ENCODE measurements around the gene KLHDC7B. TPM values are rescaled to one million over a fixed set of nuclear protein-coding genes. Genes with fewer than 3 reads are reported as not detected.

The KLHDC7B gene
- total and polyA plus RNA-seq, 2 of the 13 experiments (the other 11 are each of a cell fraction or from before 2014, with no cell fraction given), result 0.11 TPM; not detected in 1

DNA sequence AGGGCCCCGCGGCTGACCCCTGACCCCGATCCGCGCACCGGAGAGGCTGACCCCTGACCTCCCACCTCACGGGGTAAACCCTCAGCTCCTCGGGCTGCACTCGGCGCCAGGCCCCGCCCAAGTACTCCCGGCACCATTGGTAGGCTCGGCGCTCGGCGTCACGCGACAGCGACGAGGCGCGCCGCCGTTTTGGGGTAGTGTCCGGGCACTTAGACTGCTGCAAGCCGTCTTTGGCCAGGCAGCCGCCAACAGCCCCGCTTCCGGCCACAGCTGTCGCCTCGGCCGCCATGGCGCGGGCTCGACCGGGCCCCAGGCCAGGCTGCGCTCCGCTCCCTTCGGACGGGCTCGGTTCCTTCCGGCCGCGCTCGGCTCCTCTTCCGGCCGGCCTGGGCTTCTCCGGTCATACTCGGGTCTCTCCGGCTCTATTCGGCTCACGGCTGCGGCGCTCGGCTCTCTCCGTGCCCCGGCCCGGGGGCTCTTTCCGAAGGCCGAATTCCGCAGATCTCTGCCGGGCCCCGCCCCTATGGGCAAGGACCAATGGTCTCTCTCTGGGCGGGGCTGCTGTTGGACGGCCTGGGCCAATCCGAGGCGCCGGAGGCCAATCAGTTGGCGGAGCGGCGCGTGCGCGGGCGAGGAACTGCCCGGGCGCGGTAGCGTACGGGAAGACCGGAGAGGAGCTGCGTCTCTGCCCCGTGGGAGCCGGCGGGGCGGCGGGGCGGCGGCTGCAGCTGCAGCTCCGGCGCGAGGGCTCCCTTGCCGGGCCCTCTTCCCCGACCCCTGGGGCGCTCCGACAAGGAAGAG lies 37.0 kb downstream of the KLHDC7B start, which contains the start of gene CHKB (continued):
- peak; percentile 45; the same call in 1 of the 2 replicates for TF ChIP-seq GATAD1 (CRISPR knock-in tag; IDR thresholded peaks at IDR 0.05)
- TF ChIP-seq, protein P1, sequence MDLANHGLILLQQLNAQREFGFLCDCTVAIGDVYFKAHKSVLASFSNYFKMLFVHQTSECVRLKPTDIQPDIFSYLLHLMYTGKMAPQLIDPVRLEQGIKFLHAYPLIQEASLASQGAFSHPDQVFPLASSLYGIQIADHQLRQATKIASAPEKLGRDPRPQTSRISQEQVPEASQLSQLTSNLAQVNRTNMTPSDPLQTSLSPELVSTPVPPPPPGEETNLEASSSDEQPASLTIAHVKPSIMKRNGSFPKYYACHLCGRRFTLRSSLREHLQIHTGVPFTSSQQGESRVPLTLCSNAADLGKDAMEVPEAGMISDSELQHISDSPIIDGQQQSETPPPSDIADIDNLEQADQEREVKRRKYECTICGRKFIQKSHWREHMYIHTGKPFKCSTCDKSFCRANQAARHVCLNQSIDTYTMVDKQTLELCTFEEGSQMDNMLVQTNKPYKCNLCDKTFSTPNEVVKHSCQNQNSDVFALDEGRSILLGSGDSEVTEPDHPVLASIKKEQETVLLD (CRISPR knock-in tag; IDR thresholded peaks at IDR 0.05; ENCODE audit: low read depth), result peak; percentile 92
- TF ChIP-seq ZNF234 (CRISPR knock-in tag; conservative IDR thresholded peaks at IDR 0.05), result 0 out of 2 replicates have a peak, but pooled peaks have one; percentile 66
- peak; percentile 43 for TF ChIP-seq RARA (CRISPR knock-in tag; IDR thresholded peaks at IDR 0.05)
- TF ChIP-seq, protein P2, sequence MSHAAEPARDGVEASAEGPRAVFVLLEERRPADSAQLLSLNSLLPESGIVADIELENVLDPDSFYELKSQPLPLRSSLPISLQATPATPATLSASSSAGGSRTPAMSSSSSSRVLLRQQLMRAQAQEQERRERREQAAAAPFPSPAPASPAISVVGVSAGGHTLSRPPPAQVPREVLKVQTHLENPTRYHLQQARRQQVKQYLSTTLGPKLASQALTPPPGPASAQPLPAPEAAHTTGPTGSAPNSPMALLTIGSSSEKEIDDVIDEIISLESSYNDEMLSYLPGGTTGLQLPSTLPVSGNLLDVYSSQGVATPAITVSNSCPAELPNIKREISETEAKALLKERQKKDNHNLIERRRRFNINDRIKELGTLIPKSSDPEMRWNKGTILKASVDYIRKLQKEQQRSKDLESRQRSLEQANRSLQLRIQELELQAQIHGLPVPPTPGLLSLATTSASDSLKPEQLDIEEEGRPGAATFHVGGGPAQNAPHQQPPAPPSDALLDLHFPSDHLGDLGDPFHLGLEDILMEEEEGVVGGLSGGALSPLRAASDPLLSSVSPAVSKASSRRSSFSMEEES (CRISPR knock-in tag; IDR thresholded peaks at IDR 0.05), result peak; percentile 42; the same call in 1 of the 2 replicates
- no peak for TF ChIP-seq SMC3 (IDR thresholded peaks at IDR 0.05; ENCODE audit: low read length)
- no peak for TF ChIP-seq ZEB1 (IDR thresholded peaks at IDR 0.05; ENCODE audit: insufficient replicate concordance, low read depth)
- TF ChIP-seq, protein P3, sequence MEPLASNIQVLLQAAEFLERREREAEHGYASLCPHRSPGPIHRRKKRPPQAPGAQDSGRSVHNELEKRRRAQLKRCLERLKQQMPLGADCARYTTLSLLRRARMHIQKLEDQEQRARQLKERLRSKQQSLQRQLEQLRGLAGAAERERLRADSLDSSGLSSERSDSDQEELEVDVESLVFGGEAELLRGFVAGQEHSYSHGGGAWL (CRISPR knock-in tag; IDR thresholded peaks at IDR 0.05), result peak; percentile 37; the same call in 1 of the 2 replicates
- TF ChIP-seq, protein P4, sequence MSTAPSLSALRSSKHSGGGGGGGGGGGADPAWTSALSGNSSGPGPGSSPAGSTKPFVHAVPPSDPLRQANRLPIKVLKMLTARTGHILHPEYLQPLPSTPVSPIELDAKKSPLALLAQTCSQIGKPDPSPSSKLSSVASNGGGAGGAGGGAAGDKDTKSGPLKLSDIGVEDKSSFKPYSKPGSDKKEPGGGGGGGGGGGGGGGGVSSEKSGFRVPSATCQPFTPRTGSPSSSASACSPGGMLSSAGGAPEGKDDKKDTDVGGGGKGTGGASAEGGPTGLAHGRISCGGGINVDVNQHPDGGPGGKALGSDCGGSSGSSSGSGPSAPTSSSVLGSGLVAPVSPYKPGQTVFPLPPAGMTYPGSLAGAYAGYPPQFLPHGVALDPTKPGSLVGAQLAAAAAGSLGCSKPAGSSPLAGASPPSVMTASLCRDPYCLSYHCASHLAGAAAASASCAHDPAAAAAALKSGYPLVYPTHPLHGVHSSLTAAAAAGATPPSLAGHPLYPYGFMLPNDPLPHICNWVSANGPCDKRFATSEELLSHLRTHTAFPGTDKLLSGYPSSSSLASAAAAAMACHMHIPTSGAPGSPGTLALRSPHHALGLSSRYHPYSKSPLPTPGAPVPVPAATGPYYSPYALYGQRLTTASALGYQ (CRISPR knock-in tag; IDR thresholded peaks at IDR 0.05), result 0 out of 2 replicates have a peak, but pooled peaks have one; percentile 51
- TF ChIP-seq, protein P5, sequence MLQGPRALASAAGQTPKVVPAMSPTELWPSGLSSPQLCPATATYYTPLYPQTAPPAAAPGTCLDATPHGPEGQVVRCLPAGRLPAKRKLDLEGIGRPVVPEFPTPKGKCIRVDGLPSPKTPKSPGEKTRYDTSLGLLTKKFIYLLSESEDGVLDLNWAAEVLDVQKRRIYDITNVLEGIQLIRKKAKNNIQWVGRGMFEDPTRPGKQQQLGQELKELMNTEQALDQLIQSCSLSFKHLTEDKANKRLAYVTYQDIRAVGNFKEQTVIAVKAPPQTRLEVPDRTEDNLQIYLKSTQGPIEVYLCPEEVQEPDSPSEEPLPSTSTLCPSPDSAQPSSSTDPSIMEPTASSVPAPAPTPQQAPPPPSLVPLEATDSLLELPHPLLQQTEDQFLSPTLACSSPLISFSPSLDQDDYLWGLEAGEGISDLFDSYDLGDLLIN (CRISPR knock-in tag; IDR thresholded peaks at IDR 0.05; ENCODE audit: borderline replicate concordance), result peak; percentile 69; the same call in 1 of the 2 replicates
- TF ChIP-seq NBN (conservative IDR thresholded peaks at IDR 0.05), result no peak
- no peak for TF ChIP-seq FIP1L1 (IDR thresholded peaks at IDR 0.05; ENCODE audit: borderline replicate concordance, insufficient read depth, low read depth, low read length)
- TF ChIP-seq, protein P6, sequence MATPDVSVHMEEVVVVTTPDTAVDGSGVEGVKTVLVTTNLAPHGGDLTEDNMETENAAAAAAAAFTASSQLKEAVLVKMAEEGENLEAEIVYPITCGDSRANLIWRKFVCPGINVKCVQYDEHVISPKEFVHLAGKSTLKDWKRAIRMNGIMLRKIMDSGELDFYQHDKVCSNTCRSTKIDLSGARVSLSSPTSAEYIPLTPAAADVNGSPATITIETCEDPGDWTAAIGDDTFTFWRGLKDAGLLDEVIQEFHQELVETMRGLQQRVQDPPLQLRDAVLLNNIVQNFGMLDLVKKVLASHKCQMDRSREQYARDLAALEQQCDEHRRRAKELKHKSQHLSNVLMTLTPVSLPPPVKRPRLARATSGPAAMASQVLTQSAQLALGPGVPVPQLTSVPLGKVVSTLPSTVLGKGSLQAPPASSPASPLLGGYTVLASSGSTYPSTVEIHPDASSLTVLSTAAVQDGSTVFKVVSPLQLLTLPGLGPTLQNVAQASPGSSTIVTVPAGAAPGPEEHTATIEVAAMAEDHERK (CRISPR knock-in tag; IDR thresholded peaks at IDR 0.05; ENCODE audit: low read depth), result no peak
- no peak for TF ChIP-seq NCOA5 (CRISPR knock-in tag; IDR thresholded peaks at IDR 0.05)
- TF ChIP-seq SSRP1 (CRISPR knock-in tag; IDR thresholded peaks at IDR 0.05), result no peak
- no peak for TF ChIP-seq MIER3 (CRISPR knock-in tag; IDR thresholded peaks at IDR 0.05; ENCODE audit: borderline replicate concordance)
- TF ChIP-seq HNRNPK (IDR thresholded peaks at IDR 0.05; ENCODE audit: low read depth, low read length, poor library complexity, severe bottlenecking), result peak; percentile 76
- TF ChIP-seq PAX8 (CRISPR knock-in tag; IDR thresholded peaks at IDR 0.05; ENCODE audit: borderline replicate concordance), result peak; percentile 38; the same call in 1 of the 2 replicates
- peak; percentile 29; the same call in 1 of the 2 replicates for TF ChIP-seq ZSCAN9 (CRISPR knock-in tag; IDR thresholded peaks at IDR 0.05; ENCODE audit: borderline replicate concordance)
- TF ChIP-seq MTF1 (CRISPR knock-in tag; IDR thresholded peaks at IDR 0.05), result peak; percentile 65; the same call in 1 of the 2 replicates
- no peak for TF ChIP-seq CHD2 (IDR thresholded peaks at IDR 0.05; ENCODE audit: low read depth, low read length)
- TF ChIP-seq MIXL1 (CRISPR knock-in tag; IDR thresholded peaks at IDR 0.05), result no peak
